Erythroblast (primary cell): Measurements from ENCODE around the gene BMAL1.

Source experiments
- GATA1 ChIP-seq: IDR thresholded peaks from 2 replicates; pipeline ENCODE4 v1.6.1; 2011; ENCODE audit warnings: low read depth, mild to moderate bottlenecking, control low read depth, low read length, moderate library complexity
- POLR2A ChIP-seq: IDR thresholded peaks from 2 replicates; pipeline ENCODE4 v1.6.1; 2011; ENCODE audit warnings: mild to moderate bottlenecking, low read length

DNA sequence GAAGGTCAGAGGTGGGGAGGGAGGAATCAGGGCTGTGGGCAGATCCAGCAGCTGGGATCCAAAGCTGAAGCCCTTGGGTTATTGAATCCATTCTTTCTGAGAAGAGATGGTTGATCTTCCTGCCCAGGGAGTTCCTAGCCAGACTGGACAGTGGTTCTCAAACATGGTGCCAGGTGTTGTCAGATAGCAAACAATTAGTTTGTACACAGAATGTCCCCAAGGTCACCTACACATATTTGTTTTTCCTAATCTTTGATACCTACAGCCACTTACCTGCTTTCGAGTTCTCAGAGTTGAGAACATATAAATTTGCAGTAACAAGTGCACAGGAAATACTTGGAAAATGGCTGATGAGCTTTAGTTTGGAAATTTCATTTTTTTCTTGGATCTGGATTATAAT is 54.5 kb downstream of the BMAL1 start:
- TF ChIP-seq POLR2A (no peak), GATA1 (no peak)
